ENCODE data around the gene DENND1A.
"Not testable (repeated sequence)": the region's sequence is repeated elsewhere in the genome, so short reads cannot be mapped to it uniquely, and the experiment has no call there.

DENND1A gene

DNA sequence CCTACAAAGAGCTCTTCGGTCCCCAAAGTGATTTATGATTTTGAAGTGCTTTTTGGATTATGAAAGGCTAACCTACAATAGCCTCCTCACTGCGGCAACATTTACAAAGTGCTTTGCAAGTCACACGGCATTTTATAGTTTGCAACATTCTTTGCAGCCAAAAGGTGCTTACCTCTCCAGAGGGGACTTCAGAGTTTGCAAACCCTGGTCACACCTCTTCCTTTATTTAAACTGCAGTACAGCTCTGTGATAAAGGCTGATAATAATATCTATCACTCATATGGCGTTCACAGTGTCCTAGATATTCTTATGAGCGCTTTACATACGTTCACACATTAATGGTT, 594.0 kb downstream of the DENND1A start:
- in situ Hi-C loops (cut with HindIII; ENCODE audit: low sequenced_read_pairs) = no loop called here

DNA sequence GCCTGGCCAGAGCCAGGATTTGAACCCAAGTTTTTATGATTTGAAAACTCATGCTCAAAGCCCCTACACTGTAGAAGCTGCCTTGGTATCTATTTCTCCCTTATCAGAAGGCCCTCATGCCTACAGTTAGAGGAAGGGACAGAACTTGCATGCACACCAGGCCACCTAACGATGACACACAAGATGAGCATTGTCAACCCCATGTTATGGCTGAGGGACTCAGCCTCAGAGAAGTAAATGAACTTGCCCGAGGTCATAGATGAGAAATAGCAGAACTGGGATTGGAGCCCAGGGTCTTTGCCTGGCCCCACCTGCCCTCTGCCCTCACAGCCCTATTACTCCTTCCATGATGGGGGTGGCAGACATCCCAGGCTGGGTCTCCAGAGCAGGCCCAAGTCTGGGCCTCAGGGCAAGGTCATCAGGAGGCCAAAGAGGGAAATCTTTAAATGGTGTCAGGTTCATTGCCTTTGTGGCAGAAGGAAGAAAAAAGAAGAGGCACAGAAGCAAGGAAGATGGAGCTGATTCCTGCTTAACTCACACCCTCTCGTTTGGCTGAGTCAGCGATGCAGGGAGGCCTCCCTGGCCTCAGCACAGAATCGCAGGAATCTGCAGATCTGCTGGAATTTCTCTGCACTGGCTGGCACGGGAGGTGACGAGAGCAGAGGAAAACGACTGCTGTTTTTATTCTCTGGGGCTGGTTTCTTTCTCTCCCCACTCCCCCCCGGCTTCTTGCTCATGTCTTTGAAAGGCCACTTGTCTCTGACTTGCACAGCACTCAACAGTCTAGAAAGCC, 594.5 kb downstream of the DENND1A start:
- in situ Hi-C loops (cut with HindIII; ENCODE audit: low sequenced_read_pairs) = no loop called here

DNA sequence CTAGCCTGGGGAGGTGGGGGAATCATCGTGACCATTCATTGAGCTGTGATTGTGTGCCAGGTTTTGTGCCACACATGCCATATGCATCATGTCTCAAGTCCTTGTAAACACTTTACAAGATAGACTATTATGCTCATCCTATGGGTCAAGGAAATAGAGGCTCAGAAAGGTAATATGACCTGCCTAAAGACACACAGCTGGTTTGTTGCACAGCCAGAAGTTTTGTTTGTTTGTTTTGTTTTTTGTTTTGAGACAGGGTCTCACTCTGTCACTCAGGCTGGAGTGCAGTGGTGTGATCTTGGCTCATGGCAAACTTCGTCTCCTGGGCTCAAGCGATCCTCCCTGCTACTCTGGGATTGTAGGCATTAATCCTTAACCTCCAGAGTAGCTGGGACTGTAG, 595.3 kb downstream of the DENND1A start:
- in situ Hi-C loops (cut with HindIII; ENCODE audit: low sequenced_read_pairs) = no loop called here

DNA sequence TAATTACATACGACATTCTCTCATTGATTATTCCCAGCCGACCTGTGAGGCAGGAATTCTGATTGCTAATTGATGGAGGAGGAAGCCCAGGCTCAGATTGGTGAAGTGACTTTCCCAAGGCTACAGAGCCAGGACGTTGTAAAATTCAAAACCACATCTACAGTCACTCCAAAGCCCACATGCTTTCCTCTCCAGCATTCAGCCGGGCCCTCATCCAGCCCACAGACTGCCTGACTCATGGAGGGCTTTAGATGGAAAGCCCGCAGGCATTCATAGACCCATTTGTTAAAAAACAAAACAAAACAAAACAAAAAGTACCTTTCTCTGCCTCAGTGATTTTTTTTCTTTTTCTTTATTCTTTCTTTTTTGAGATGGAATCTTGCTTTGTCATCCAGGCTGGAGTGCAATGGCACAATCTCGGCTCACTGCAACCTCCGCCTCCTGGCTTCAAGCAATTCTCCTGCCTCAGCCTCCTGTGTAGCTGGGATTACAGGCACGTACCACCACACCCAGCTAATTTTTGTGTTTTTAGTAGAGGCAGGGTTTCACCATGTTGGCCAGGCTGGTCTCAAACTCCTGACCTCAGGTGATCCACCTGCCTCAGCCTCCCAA, 596.8 kb downstream of the DENND1A start:
- in situ Hi-C loops (cut with HindIII; ENCODE audit: low sequenced_read_pairs) = not testable (repeated sequence)

DNA sequence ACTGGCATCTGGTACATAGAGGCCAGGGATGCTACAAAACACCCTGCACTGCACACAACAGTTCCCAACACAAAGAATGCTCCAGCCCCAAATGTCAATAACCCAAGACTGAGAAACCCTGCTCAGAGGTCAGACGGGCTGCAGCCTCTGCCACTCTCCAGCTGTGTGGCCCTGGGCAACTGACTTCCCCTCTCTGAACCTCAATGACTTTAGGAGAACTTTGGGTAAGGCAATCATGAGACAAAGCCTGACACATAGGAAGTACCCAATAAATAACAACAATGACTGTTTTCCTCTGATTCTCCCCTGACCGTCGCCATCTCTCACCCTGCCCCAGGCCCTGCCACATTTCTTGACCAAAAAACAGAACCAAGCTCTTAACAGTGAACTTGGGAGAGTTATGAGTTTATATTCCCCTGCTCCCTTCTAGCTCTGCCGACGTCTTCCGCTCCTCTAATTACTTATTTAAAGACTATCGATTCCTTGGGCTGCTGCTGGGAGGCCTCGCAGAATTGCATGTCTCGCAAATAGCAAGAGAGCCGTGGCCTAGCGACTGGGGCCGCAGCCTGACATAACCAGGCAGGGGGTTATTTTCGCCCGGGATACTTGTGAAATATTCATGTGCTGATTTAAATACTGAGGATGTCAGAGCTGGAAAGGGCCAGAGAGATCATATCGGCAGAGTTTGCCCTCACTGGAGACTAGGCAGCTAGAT, 598.4 kb downstream of the DENND1A start:
- in situ Hi-C loops (cut with HindIII; ENCODE audit: low sequenced_read_pairs) = no loop called here

All from DLD1 (cell line).